IMR-90 (cell line): Measurements from ENCODE around the gene ZNF862. TPM values are rescaled to one million over a fixed set of nuclear protein-coding genes. Genes with fewer than 3 reads are reported as not detected.

Experiments used
- ATAC-seq: fragments of 200-7000 bp; cut with Tn5 transposase; 2 replicates; pipeline ENCODE4 v1.9.1; 2020; ENCODE audit warnings: low read depth, mild to moderate bottlenecking, moderate library complexity
- BruUV-seq: library from RNA; stranded (reverse); fragments of 400-500 nt; replicated peaks from 2 replicates; lab custom pipeline; 2021; lab: Mats Ljungman, UMichigan
- CTCF ChIA-PET: fragments of 300-600 bp; formaldehyde crosslinking; extraction: SDS; loops from one replicate; lab custom pipeline; 2021; ENCODE audit warnings: antibody characterized with exemption; lab: Yijun Ruan, JAX
- POLR2A ChIA-PET: fragments of 300-600 bp; sonication (Branson Sonifier 250); formaldehyde crosslinking; loops from one replicate; lab custom pipeline; 2022; ENCODE audit warnings: antibody characterized with exemption; ENCODE audit not compliant: unreplicated experiment; lab: Charles Lee
- DNase-seq: peaks from one replicate; pipeline ENCODE4 v3.0.0; 2013
- H2AFZ ChIP-seq: replicated peaks from 2 replicates; pipeline ENCODE3; 2013; ENCODE audit warnings: low read length, mild to moderate bottlenecking; ENCODE audit not compliant: poor library complexity
- H2AK5ac ChIP-seq: 2 replicates; pipeline ENCODE4 v1.6.1; 2013; ENCODE audit warnings: low read depth, low read length, inconsistent platforms
- H2AK9ac ChIP-seq: replicated peaks from 2 replicates; pipeline ENCODE3; 2013; ENCODE audit warnings: mild to moderate bottlenecking, low read depth, low read length, moderate library complexity; ENCODE audit not compliant: poor library complexity
- H2BK120ac ChIP-seq: 2 replicates; pipeline ENCODE4 v1.6.1; 2013; ENCODE audit warnings: low read depth, low read length, inconsistent platforms
- H2BK15ac ChIP-seq: 3 replicates; pipeline ENCODE4 v1.6.1; 2013; ENCODE audit warnings: low read depth, low read length, inconsistent platforms
- H2BK20ac ChIP-seq: 2 replicates; pipeline ENCODE4 v1.6.1; 2013; ENCODE audit warnings: low read depth, mild to moderate bottlenecking, inconsistent platforms, low read length, moderate library complexity
- H2BK5ac ChIP-seq: 2 replicates; pipeline ENCODE4 v1.6.1; 2013; ENCODE audit warnings: mild to moderate bottlenecking, low read depth, low read length, inconsistent platforms; ENCODE audit not compliant: poor library complexity, severe bottlenecking
- H3K14ac ChIP-seq: replicated peaks from 2 replicates; pipeline ENCODE4 v1.6.1; 2013; ENCODE audit warnings: low read depth, low read length, inconsistent platforms
- H3K18ac ChIP-seq: 2 replicates; pipeline ENCODE4 v1.6.1; 2013; ENCODE audit warnings: low read depth, low read length, control low read depth
- H3K23ac ChIP-seq: 2 replicates; pipeline ENCODE4 v1.6.1; 2013; ENCODE audit warnings: low read depth, low read length, inconsistent platforms
- H3K27ac ChIP-seq: 2 replicates; pipeline ENCODE4 v1.5.1; 2013; ENCODE audit warnings: mild to moderate bottlenecking, control low read depth, low read length; ENCODE audit not compliant: insufficient read depth
- H3K27me3 ChIP-seq: 2 replicates; pipeline ENCODE4 v1.6.1; 2013; ENCODE audit warnings: low read length; ENCODE audit not compliant: control insufficient read depth, insufficient read depth
- H3K36me3 ChIP-seq: 2 replicates; pipeline ENCODE4 v1.6.1; 2013; ENCODE audit warnings: low read length, mixed read lengths; ENCODE audit not compliant: control insufficient read depth, insufficient read depth
- H3K4ac ChIP-seq: 2 replicates; pipeline ENCODE4 v1.6.1; 2013; ENCODE audit warnings: low read depth, low read length, inconsistent platforms
- H3K4me1 ChIP-seq: 2 replicates; pipeline ENCODE4 v1.6.1; 2013; ENCODE audit warnings: low read length, mixed read lengths; ENCODE audit not compliant: control insufficient read depth, insufficient read depth
- H3K4me2 ChIP-seq: 2 replicates; pipeline ENCODE4 v1.6.1; 2013; ENCODE audit warnings: low read depth, mild to moderate bottlenecking, control low read depth, low read length, moderate library complexity
- H3K4me3 ChIP-seq: 2 replicates; pipeline ENCODE4 v1.5.1; 2013; ENCODE audit warnings: low read depth, mild to moderate bottlenecking, control low read depth, low read length, moderate library complexity; ENCODE audit not compliant: insufficient read depth
- H3K56ac ChIP-seq: 2 replicates; pipeline ENCODE4 v1.6.1; 2013; ENCODE audit warnings: low read length, inconsistent platforms; ENCODE audit not compliant: insufficient read depth; ENCODE audit errors: extremely low read depth
- H3K79me1 ChIP-seq, 2 experiments: 2 replicates each; pipeline ENCODE4 v1.6.1; 2013; ENCODE audit warnings: low read length in 2 of 2, inconsistent platforms in 1 of 2, low read depth in 1 of 2
- H3K9ac ChIP-seq: 2 replicates; pipeline ENCODE4 v1.6.1; 2013; ENCODE audit warnings: low read depth, low read length, control low read depth
- H3K9me1 ChIP-seq: 2 replicates; pipeline ENCODE4 v1.6.1; 2013; ENCODE audit warnings: low read length, inconsistent platforms; ENCODE audit not compliant: insufficient read depth
- H3K9me3 ChIP-seq: 2 replicates; pipeline ENCODE4 v1.6.1; 2013; ENCODE audit warnings: low read length; ENCODE audit not compliant: control insufficient read depth, insufficient read depth
- H4K20me1 ChIP-seq: 2 replicates; pipeline ENCODE4 v1.6.1; 2013; ENCODE audit warnings: low read length, inconsistent platforms; ENCODE audit not compliant: insufficient read depth
- H4K5ac ChIP-seq: 2 replicates; pipeline ENCODE4 v1.6.1; 2013; ENCODE audit warnings: mild to moderate bottlenecking, low read depth, low read length, control low read depth
- H4K8ac ChIP-seq, 2 experiments: 2 replicates each; pipeline ENCODE4 v1.6.1; 2013; ENCODE audit warnings: low read depth in 2 of 2, low read length in 2 of 2, control low read depth in 1 of 2, inconsistent platforms in 1 of 2
- H4K91ac ChIP-seq: 2 replicates; pipeline ENCODE4 v1.6.1; 2013; ENCODE audit warnings: low read depth, low read length, inconsistent platforms; ENCODE audit not compliant: insufficient read depth
- MAFK ChIP-seq: IDR thresholded peaks from 2 replicates; pipeline ENCODE4 v1.6.1; 2012; ENCODE audit warnings: low read depth, low read length, improper control_type of control experiment
- NFE2L2 ChIP-seq: fragments of 150-350 bp; IDR thresholded peaks from 2 replicates; pipeline ENCODE4 v1.6.1; 2016; ENCODE audit warnings: low read depth, mild to moderate bottlenecking, low read length
- POLR2A ChIP-seq: IDR thresholded peaks from 2 replicates; pipeline ENCODE4 v1.6.1; 2012; ENCODE audit warnings: mild to moderate bottlenecking, low read depth, low read length
- RCOR1 ChIP-seq: IDR thresholded peaks from 2 replicates; pipeline ENCODE4 v1.6.1; 2012; ENCODE audit warnings: mild to moderate bottlenecking, low read length, improper control_type of control experiment; ENCODE audit not compliant: insufficient replicate concordance
- WGBS, 2 experiments: methylation state at CpG; one replicate each; pipeline versions ENCODE4 v1.1.5 to v1.1.7; 2013; ENCODE audit warnings: missing lambda C conversion rate in 2 of 2; ENCODE audit not compliant: insufficient read length in 1 of 2; ENCODE audit errors: extremely low coverage in 2 of 2; 5-methylcytosine and 5-hydroxymethylcytosine counted together
- dilution Hi-C: fragments of 300-500 bp; cut with HindIII; formaldehyde crosslinking; loops from one replicate; pipeline ENCODE4 v1.14.3; 2018; ENCODE audit warnings: low sequenced_read_pairs; ENCODE audit not compliant: unreplicated experiment
- in situ Hi-C: fragments of 300-500 bp; cut with MboI; formaldehyde crosslinking; loops from 3 replicates; pipeline ENCODE4 v1.14.3; 2019; ENCODE audit warnings: low sequenced_read_pairs, inconsistent platforms, mixed read lengths
- intact Hi-C: fragments of 100-400 bp; cut with micrococcal nuclease; formaldehyde crosslinking; loops from 2 replicates; pipeline ENCODE4 v1.10.0; 2022
- polyA plus RNA-seq, 3 experiments: library from polyadenylated mRNA; depleted of rRNA; stranded (reverse); fragments of >200 nt; gene quantifications; 2 replicates each; pipeline ENCODE4 v1.2.3, GENCODE V29; 2012; ENCODE audit warnings: low replicate concordance in 1 of 3
- total RNA-seq: library from RNA; depleted of rRNA; stranded (reverse); fragments of >200 nt; gene quantifications from 2 replicates; pipeline ENCODE4 v1.2.3, GENCODE V29; 2012
- TF ChIP-seq, protein P1 (sequence below): fragments of 150-350 bp; IDR thresholded peaks from 2 replicates; pipeline ENCODE4 v1.6.1; 2016; ENCODE audit warnings: low read depth, mild to moderate bottlenecking, low read length, moderate library complexity, borderline replicate concordance

ZNF862 gene
- total and polyA plus RNA-seq, 2 of the 4 experiments (the other 2 are of a cell fraction): 5.9 to 10.8 TPM

DNA sequence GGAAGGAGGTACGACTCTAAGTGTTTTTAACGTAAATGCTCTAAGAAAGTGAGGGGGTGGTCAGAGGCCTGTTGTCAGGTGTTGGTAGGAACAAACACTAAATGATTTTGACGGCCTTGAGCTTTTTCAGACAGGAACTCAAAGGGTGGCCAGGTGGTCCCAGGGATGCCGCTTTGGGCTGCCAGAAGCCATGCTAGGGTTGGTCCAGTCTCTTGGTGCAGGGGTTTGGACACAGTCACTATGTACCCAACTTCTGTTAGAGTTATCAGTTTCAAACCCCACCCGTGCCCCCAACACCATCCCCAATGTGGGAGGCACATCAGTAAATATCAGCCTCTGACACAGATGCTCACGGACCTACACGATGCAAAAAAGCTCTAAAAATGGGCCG lies 44.9 kb downstream of the ZNF862 start:
- intact Hi-C loops (loop anchor here (1.0 to 5.0 kb wide), 3 partner anchors 119 to 393 kb away; no protein-coding TSS in a partner anchor), dilution Hi-C loops (no loop called here), in situ Hi-C loops (no loop called here)
- H3K27me3 ChIP-seq: no peaks in the 10 kb centered on the region
- BruUV-seq: no TSS peak
- H4K5ac ChIP-seq: no peak overlapping the region
- peaks cover 3% of the 10 kb centered on the region; the same call in 1 of the 2 replicates for H3K4me1 ChIP-seq
- no peaks in the 10 kb centered on the region for H3K9me1 ChIP-seq
- H4K8ac ChIP-seq: no peak overlapping the region
- H4K20me1 ChIP-seq: no peaks in the 10 kb centered on the region
- no peak overlapping the region for H3K18ac ChIP-seq
- H3K23ac ChIP-seq: no peak overlapping the region
- no peaks in the 10 kb centered on the region for H3K9me3 ChIP-seq
- H3K4ac ChIP-seq: no peak overlapping the region
- no peak overlapping the region for H2AK9ac ChIP-seq
- TF ChIP-seq NFE2L2 (no peak), RCOR1 (no peak), POLR2A (no peak), MAFK (no peak)
- TF ChIP-seq, protein P1, sequence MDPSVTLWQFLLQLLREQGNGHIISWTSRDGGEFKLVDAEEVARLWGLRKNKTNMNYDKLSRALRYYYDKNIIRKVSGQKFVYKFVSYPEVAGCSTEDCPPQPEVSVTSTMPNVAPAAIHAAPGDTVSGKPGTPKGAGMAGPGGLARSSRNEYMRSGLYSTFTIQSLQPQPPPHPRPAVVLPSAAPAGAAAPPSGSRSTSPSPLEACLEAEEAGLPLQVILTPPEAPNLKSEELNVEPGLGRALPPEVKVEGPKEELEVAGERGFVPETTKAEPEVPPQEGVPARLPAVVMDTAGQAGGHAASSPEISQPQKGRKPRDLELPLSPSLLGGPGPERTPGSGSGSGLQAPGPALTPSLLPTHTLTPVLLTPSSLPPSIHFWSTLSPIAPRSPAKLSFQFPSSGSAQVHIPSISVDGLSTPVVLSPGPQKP: no peak
- H3K4me2 ChIP-seq: no peak overlapping the region
- no peaks in the 10 kb centered on the region for H3K36me3 ChIP-seq
- no peak overlapping the region for H2AFZ ChIP-seq
- WGBS, 2 experiments: 66% methylated on average over 3 of the region's 8 CpGs; no CpG with 5 or more reads in 1 of the 2 experiments
- H3K9ac ChIP-seq: no peak overlapping the region
- no peak overlapping the region for H2BK120ac ChIP-seq
- no peak overlapping the region for H2AK5ac ChIP-seq
- H2BK20ac ChIP-seq: no peak overlapping the region
- ATAC-seq: no peak
- no peak overlapping the region for H2BK5ac ChIP-seq
- POLR2A ChIA-PET: no interaction called here
- no peak overlapping the region for H3K27ac ChIP-seq
- CTCF ChIA-PET: interaction anchor here (0.5 to 1.0 kb wide), 2 partner anchors 28 to 162 kb away, joined by 3 to 4 read pairs; no protein-coding TSS in a partner anchor
- no peak overlapping the region for H3K4me3 ChIP-seq
- DNase-seq: no peak
- no peak overlapping the region for H3K56ac ChIP-seq
- H3K14ac ChIP-seq: no peak overlapping the region
- H4K91ac ChIP-seq: no peak overlapping the region
- no peaks in the 10 kb centered on the region for H3K79me1 ChIP-seq
- no peak overlapping the region for H2BK15ac ChIP-seq
